LNCAP (cell line): Measurements from ENCODE around the gene AOPEP.

Source experiments
- TF ChIP-seq, protein P1 (sequence below): fragments of 450-650 bp; IDR thresholded peaks from 2 replicates; pipeline ENCODE4 v1.5.1; 2017; ENCODE audit warnings: mild to moderate bottlenecking

AOPEP gene

DNA sequence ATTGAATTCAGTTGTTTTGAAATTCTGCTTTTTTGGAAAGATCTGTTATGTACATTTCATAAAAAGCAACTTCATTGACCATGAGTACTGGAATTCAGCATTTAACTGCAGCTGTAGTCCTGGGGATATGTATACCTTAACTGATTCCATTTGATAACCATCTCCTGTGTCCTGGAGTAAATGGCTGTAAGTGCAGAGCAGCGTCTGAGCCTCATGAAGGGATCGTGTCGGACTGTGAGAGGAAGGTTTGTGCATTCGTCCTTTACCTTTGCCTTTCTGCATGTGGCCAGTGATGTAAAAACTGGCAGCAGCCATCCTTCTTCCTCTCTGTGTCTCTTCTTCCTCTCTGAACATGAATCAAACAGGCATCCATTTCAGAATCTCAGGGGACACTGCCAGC is 303.8 kb downstream of the AOPEP start:
- TF ChIP-seq, protein P1, sequence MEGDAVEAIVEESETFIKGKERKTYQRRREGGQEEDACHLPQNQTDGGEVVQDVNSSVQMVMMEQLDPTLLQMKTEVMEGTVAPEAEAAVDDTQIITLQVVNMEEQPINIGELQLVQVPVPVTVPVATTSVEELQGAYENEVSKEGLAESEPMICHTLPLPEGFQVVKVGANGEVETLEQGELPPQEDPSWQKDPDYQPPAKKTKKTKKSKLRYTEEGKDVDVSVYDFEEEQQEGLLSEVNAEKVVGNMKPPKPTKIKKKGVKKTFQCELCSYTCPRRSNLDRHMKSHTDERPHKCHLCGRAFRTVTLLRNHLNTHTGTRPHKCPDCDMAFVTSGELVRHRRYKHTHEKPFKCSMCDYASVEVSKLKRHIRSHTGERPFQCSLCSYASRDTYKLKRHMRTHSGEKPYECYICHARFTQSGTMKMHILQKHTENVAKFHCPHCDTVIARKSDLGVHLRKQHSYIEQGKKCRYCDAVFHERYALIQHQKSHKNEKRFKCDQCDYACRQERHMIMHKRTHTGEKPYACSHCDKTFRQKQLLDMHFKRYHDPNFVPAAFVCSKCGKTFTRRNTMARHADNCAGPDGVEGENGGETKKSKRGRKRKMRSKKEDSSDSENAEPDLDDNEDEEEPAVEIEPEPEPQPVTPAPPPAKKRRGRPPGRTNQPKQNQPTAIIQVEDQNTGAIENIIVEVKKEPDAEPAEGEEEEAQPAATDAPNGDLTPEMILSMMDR, result no peak

- TF ChIP-seq, protein P1, result no peak
Observed at GRCh38 chr9:95030920-95031642, 304.6 kb downstream of the AOPEP start.

GRCh38 chr9:95031711-95032461 is 305.4 kb downstream of the AOPEP start:
- TF ChIP-seq, protein P1, result no peak

DNA sequence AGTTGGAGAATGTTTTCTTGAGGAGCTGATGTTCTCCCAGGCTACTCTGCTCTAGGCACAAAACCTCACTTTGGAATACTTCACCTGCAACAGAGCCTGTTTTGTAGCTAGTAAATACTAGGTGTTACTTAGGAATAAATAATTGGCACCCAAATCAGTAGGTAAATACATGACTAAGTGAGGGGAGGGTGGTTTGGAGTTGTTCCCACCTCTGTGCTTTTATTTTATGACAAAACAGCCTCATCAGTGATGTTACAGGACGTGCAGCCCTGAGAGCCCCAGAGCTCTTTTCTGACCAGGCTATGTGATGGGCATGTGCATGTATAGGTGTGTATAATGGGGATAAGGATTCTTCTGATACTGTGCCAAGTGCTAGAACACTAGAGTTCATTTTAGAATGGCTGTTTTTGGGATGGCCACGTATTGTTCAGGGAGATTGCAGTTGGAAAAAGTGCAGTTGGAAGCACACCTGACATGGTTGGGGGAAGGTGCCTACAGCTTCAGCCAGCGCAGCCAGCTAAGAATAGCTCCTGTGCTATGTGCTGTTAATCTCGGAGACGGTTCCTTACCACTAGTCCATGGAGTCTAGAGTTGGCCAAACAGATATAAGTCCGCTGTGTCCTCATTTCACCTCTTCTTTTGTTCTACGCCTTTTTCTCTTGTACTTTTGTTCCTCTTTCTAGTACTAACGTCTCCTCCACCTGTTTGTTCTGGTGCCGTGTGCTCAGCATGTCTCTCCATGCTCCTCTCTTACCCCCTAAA is 306.3 kb downstream of the AOPEP start:
- TF ChIP-seq, protein P1, result no peak

DNA sequence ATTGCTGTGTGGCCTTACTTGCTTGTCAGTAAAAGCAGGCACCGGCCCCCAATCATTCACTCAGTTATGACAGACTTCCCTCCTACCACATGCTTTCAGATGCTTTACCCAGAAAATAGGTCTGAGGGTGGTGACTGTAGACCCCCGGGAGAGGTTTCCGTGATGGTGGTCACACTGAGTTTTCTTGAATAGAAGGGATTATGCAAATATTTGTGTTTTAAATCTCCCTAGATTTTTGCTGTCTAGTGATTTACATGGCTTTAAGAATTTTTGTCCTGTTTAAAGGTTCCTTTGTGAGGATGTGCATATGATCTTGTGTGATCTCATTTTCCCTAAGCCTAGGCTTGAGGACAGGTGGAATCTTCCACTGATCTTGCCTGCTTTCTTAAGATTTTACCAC is 309.3 kb downstream of the AOPEP start:
- TF ChIP-seq, protein P1, result no peak

DNA sequence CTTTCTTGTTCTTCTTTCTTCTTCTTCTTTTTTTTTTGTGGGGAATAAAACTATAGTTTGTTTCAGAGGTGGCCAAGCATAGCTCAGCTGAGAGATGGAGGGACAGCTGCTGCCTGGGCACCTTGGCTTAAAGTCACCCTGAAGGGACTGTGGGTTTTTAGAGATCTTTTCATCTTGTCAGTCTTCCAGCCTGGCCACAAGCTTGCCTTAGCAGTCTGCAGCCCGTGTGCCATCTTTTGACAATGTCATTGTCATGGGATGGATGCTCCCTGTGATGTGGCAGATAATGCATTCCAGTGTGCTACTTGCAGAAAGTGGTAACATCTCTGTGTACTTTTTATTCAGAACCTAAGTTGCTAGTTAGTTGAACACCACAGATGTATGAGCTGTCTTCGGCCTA is 310.2 kb downstream of the AOPEP start:
- TF ChIP-seq, protein P1, result no peak

- TF ChIP-seq, protein P1, result no peak
Observed at GRCh38 chr9:95037789-95038521, 311.5 kb downstream of the AOPEP start.
